ENCODE results near the gene NWD2.
"Not testable (repeated sequence)": the region's sequence is repeated elsewhere in the genome, so short reads cannot be mapped to it uniquely, and the experiment has no call there.

Gene NWD2

GRCh38 chr4:37393889-37394288 lies 149.3 kb downstream of the NWD2 start:
- ChIA-PET POLR2A (ENCODE audit: low non-redundant PET) (no interaction called here), CTCF (no interaction called here)
- H3K27ac ChIP-seq: no peak overlapping the region
- no peak for TF ChIP-seq CTCF (conservative IDR thresholded peaks at IDR 0.05; ENCODE audit: low read depth)
- no peak for DNase-seq (ENCODE audit: low spot score)

GRCh38 chr4:37397505-37397904 lies 153.0 kb downstream of the NWD2 start:
- CTCF ChIA-PET: no interaction called here
- H3K27ac ChIP-seq: no peak overlapping the region
- POLR2A ChIA-PET (ENCODE audit: low non-redundant PET): no interaction called here
- TF ChIP-seq CTCF (conservative IDR thresholded peaks at IDR 0.05; ENCODE audit: low read depth): no peak
- no peak for DNase-seq (ENCODE audit: low spot score)

DNA sequence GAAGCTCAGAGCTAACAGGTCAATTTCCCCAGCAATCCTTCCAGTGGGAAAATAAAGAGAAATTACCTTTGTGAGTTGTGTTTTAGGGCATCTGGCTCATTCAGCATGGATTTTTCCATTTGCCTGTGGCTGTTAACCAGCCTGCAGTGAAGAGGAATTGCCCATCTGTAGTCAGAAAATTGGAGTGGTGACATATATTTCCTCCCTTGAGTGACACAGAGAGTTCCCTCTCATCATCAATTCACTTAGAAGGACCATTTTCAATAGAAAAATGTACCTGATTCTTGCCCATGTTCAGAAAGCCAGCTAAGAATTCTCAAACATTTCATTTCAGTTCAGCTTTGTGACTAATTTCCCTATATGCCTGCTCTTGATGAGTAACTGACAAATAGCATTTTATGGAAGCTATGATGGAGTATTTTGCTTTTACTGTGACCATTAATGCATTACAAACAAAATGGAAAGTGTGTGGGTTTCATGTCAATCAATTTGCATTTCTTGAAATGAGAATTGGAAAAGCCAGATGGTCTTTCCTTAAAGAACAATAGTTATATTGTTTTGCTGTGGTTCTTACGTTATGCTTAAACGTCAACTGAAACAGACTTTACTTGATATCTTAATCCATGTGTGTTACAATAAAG lies 155.8 kb downstream of the NWD2 start:
- DNase-seq (ENCODE audit: low spot score): no peak
- TF ChIP-seq CTCF (conservative IDR thresholded peaks at IDR 0.05; ENCODE audit: low read depth): no peak
- H3K27ac ChIP-seq: no peak overlapping the region
- ChIA-PET CTCF (interaction anchor here (0.5 to 0.6 kb wide), 3 partner anchors 49 to 1532 kb away, joined by 3 to 4 read pairs (median 3); no protein-coding TSS in a partner anchor), POLR2A (ENCODE audit: low non-redundant PET) (no interaction called here)

DNA sequence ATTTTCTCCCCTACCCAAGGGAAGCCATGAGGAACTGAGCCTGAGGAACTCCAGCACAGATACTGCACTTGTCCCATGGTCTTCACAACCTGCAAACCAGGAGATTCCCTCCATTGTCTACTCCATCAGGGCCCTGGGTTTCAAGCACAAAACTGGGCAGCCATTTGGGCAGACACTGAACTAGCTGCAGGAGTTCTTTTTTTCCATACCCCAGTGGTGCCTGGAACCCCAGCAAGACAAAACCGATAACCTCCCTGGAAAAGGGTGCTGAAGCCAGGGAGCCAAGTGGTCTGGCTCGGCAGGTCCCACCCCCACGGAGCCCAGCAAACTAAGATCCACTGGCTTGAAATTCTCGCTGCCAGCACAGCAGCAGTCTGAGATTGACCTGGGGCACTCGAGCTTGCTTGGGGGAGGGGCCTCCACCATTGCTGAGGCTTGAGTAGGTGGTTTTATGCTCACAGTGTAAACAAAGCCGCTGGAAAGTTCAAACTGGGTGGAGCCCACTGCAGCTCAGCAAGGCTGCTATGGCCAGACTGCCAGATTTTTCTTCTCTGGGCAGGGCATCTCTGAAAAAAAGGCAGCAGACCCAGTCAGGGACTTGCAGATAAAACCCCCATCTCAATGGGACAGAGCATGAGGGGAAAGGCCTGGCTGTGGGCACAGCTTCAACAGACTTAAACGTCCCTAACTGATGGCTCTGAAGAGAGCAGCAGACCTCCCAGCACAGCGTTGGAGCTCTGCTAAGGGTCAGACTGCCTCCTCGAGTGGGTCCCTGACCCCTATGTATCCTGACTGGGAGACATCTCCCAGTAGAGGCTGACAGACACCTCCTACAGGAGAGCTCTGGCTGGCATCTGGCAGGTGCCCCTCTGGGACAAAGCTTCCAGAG lies 163.6 kb downstream of the NWD2 start:
- DNase-seq (ENCODE audit: low spot score); POLR2A ChIA-PET (ENCODE audit: low non-redundant PET); H3K27ac ChIP-seq: not testable (repeated sequence)
- CTCF ChIA-PET: interaction anchor here (0.5 kb wide), 1 partner anchor 53 kb away, joined by 3 read pairs; no protein-coding TSS in a partner anchor

DNA sequence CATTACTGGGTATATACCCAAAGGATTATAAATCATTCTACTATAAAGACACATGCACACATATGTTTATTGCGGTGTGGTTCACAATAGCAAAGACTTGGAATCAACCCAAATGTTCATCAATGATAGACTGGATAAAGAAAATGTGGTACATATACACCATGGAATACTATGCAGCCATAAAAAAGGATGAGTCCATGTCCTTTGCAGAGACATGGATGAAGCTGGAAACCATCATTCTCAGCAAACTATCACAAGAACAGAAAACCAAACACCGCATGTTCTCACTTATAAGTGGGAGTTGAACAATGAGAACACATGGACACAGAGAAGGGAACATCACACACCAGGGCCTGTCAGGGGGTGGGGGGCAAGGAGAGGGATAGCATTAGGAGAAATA lies 169.1 kb downstream of the NWD2 start:
- CTCF ChIA-PET; DNase-seq (ENCODE audit: low spot score); H3K27ac ChIP-seq; POLR2A ChIA-PET (ENCODE audit: low non-redundant PET): not testable (repeated sequence)

GRCh38 chr4:37415845-37416369 lies 171.4 kb downstream of the NWD2 start:
- TF ChIP-seq CTCF (conservative IDR thresholded peaks at IDR 0.05; ENCODE audit: low read depth): no peak
- H3K27ac ChIP-seq: no peak overlapping the region
- DNase-seq (ENCODE audit: low spot score): no peak
- CTCF ChIA-PET: no interaction called here
- POLR2A ChIA-PET (ENCODE audit: low non-redundant PET): no interaction called here

GRCh38 chr4:37421614-37422013 lies 177.1 kb downstream of the NWD2 start:
- H3K27ac ChIP-seq: no peak overlapping the region
- TF ChIP-seq CTCF (conservative IDR thresholded peaks at IDR 0.05; ENCODE audit: low read depth): no peak
- POLR2A ChIA-PET (ENCODE audit: low non-redundant PET): no interaction called here
- DNase-seq (ENCODE audit: low spot score): no peak
- CTCF ChIA-PET: no interaction called here
